ENCODE data around the gene ARSB. TPM values are rescaled to one million over a fixed set of nuclear protein-coding genes. Genes with fewer than 3 reads are reported as not detected.

The ARSB gene
- total RNA-seq, 1 experiment from 2014 or later = 11.4 TPM

- Histone ChIP-seq H4K8ac (replicated peaks; ENCODE audit: insufficient read length, low read depth, low read length) (no peak overlapping the region), H3K9ac (ENCODE audit: extremely low read depth, insufficient read length, low read length) (no peak overlapping the region), H4K20me1 (ENCODE audit: control insufficient read depth, insufficient read depth, insufficient read length) (no peaks in the 10 kb centered on the region), H3K23ac (ENCODE audit: insufficient read length, low read depth, low read length) (no peak overlapping the region), H3K27ac (ENCODE audit: insufficient read length, low read depth, low read length) (no peak overlapping the region), H3K4ac (ENCODE audit: low read depth, low read length) (no peak overlapping the region), H2BK12ac (ENCODE audit: insufficient read length, low read depth, low read length) (no peak overlapping the region), H2BK20ac (ENCODE audit: low read depth, low read length, poor library complexity, severe bottlenecking) (no peak overlapping the region), H3K27me3 (ENCODE audit: insufficient read depth, low read length) (no peaks in the 10 kb centered on the region), H3K14ac (ENCODE audit: insufficient read depth, low read length) (peak overlapping the region; percentile 51; the same call in 1 of the 2 replicates), H3K56ac (ENCODE audit: insufficient read length, low read depth, low read length) (no peak overlapping the region), H3T11ph (ENCODE audit: low read length) (no peak overlapping the region), H3K4me1 (ENCODE audit: insufficient read depth, low read length) (no peaks in the 10 kb centered on the region), H2BK120ac (ENCODE audit: low read depth, low read length, poor library complexity, severe bottlenecking) (no peak overlapping the region), H4K91ac (ENCODE audit: insufficient read length, low read depth, low read length) (no peak overlapping the region), H3K4me2 (ENCODE audit: insufficient read depth, insufficient read length, low read length) (no peak overlapping the region), H2AFZ (ENCODE audit: low read length) (no peak overlapping the region), H2BK5ac (ENCODE audit: insufficient read length, low read length) (no peak overlapping the region), H4K5ac (ENCODE audit: insufficient read length, low read depth, low read length) (no peak overlapping the region), H2BK15ac (ENCODE audit: low read depth, low read length) (no peak overlapping the region), H3K9me3 (ENCODE audit: control insufficient read depth, low read depth, low read length) (no peaks in the 10 kb centered on the region), H3K79me2 (ENCODE audit: insufficient read depth, low read length) (no peaks in the 10 kb centered on the region), H3K79me1 (ENCODE audit: insufficient read depth, low read depth, low read length, poor library complexity, severe bottlenecking) (no peaks in the 10 kb centered on the region), H2AK5ac (ENCODE audit: insufficient read length, low read length) (no peak overlapping the region), H3K23me2 (ENCODE audit: insufficient read length, low read depth, low read length, poor library complexity, severe bottlenecking) (no peaks in the 10 kb centered on the region), H3K18ac (ENCODE audit: insufficient read length, low read depth, low read length) (no peak overlapping the region)
- Mint-ChIP-seq H3K27me3 (ENCODE audit: low read depth) (no peaks in the 10 kb centered on the region; the same call in 1 of the 2 replicates), H3K4me1 (peaks cover 5 to 11% of the 10 kb centered on the region in 2 experiments), H3K27ac (peak overlapping the region in 1 of 3 experiments; percentile 58; a peak in 3 of 7 replicates), H3K9me3 (no peaks in the 10 kb centered on the region), H3K36me3 (ENCODE audit: insufficient read depth in 1 of 3, low read depth in 3 of 3) (no peaks in the 10 kb centered on the region), H3K4me3 (no peak overlapping the region)
- DNase-seq = no peak
- WGBS (ENCODE audit: extremely low coverage, insufficient read length, low lambda C conversion rate) = no CpG with 5 or more reads among the region's 11 CpGs
- TF ChIP-seq CTCF (conservative IDR thresholded peaks at IDR 0.05) = no peak
Observed at GRCh38 chr5:78809444-78809843, 175.7 kb downstream of the ARSB start.

All from H9 (cell line).